GM21515 (cell line): ENCODE data around the gene ATRNL1.

Experiments
- ATAC-seq: cut with Tn5 transposase; IDR thresholded peaks from one replicate; pipeline ENCODE4 v1.9.1; 2021; ENCODE audit not compliant: unreplicated experiment

The ATRNL1 gene

DNA sequence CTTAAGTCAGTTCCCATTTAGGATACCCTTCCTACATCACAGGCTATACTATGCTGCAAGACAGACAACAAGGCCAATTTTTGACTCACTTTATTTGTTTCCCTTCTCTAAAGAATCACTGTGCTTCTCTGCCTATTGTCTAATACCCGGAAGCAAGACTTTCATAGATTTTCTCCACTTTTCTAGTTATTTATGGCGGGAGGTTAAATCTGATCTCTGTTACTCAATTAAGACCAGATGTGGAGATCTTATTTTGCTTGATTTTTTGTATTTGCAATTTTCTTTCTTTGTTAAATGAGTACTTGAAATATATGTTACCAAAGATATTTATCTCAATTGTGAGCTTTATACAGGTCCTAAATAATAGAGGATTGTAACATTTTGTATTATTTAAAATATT is 511.5 kb downstream of the ATRNL1 start:
- no peak for ATAC-seq

DNA sequence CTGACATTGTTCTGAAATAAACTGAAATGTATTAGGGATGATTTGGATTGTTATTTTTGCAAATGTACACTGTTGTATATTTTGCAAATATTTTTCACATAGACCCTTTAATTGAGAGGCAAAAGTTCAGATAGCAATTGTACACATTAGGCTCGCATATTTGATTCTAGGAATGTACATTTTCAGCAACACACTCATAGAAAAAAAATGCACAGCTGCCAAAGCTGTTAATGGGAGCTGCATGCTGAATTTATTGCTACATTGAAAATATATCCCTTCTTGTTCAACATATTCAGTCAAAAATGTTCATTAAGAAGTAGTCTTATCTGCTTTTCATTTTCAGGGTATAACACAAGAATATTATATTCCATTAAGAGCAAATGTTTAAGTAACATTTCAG is 512.9 kb downstream of the ATRNL1 start:
- no peak for ATAC-seq

DNA sequence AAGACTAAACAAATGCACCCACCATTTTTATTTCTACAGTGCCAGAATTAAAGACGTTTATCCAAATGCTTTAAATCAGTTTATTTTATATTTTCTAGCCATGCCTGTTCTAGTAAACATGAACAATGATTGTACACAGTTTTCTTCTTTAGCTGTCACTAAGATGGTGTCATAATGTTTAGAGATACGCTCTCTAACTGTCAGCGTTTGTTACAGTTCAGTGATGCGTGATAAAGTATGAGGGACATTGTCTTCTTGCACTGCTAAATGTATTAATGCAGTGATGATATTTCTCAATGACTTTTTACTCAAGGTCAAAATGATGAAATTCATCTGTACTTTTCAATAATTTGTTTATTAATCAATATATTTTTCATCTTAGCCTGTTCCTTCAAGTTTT is 513.6 kb downstream of the ATRNL1 start:
- no peak for ATAC-seq

DNA sequence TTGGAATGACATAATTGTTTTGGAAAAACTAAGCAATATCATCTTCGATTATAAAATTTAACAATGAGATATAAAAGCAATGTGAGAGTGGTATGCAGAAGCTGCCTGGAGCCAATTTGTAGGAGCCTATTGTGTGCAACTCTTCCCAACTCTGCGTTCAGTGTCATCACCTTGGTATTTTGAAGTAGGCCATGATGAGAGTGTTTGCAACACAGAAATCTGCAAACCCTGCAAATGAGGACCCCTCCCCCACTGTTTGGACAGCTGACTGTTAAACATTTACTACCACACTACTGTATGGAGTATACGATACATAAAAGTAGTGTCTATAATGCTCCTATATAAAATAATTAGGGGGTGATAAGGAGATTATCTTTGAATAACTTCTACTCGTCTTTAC is 531.3 kb downstream of the ATRNL1 start:
- ATAC-seq, result no peak

DNA sequence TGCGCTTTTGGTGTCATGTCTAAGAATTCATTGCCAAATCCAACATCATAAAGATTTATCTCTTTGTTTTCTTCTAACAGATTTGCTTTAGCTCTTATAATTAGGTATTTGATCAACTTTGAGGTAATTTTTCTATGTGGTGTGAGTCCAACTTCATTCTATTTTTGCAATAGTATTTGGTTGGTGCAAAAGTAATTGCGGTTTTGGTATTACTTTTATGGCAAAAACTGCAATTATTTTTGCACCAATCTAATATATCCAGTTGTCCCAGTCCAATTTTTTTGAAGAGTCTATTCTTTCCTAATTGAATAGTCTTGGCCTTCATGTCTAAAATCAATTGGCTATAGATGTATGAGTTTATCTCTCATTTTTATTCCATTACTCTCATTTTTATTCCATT is 535.5 kb downstream of the ATRNL1 start:
- ATAC-seq, result no peak

DNA sequence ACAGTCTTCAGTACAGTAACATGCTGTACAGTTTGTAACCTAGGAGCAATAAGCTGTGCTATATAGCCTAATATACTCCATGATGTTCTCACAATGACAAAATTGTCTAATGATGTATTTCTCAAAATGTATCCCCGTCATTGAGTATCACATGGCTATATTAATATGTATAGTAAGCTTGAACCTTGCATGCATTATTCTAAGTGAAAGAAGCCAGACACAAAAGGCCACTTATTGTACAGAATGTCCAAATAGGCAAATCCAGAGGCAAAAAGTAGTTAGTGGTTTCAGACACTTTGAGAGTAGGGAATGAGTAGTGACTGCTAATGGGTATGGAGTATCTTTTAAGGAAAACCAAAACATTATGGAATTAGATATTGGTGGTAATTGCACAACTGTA is 545.1 kb downstream of the ATRNL1 start:
- no peak for ATAC-seq

DNA sequence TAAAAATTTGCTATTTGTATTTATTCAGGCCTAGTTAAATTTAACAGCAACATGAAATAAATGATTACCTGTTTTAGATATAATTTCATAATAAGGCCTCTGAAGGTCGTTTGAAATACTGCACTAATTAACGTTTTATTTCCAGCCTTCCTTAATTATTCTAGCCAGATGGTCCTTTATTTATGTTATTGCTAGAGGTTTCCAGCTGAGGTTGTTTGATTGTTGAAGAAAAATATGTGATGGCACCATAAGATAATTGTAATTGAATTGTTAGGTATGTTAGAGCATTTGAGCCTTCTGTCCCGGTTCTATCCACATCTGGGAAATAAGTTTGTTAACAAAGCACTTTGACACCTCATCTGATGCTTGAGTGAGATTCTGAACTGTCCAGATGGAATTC is 556.1 kb downstream of the ATRNL1 start:
- no peak for ATAC-seq

DNA sequence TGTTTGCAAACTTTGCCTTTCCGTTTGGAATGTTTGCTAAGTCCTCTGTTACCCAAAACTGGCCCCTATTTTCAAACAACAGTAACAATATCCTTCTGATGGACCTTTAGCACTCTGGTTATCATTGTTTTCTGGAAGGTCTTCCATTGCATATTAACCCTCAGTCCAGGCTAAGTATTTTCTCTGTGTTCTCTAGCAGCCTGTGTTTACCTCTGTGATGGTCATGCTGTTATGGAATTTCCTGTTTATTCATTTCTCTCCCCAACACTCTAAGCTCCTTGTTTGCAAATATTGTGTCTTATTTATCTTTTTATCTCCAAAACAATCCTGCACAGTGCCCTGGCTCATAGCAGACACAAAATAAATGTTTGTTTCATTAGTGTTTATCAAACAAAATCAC is 560.3 kb downstream of the ATRNL1 start:
- ATAC-seq, result no peak

DNA sequence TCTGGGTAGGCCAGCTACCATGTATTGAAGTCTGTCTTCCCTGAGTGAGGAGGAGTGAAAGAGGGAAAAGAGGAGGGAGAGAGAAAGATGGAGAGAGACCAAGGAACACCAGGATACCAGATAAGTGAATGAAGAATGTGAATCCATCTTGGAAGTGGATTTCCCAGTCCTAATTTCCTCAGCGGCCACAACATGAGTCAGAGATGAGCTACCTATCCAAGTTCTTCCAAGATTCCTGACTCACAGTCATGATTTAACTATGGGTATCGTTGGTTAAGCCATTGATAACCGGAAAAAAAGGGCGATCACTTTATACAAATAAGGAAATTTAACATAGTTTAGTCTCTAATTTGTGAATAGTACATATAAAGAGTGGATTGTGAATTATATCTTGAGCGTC is 561.8 kb downstream of the ATRNL1 start:
- no peak for ATAC-seq

DNA sequence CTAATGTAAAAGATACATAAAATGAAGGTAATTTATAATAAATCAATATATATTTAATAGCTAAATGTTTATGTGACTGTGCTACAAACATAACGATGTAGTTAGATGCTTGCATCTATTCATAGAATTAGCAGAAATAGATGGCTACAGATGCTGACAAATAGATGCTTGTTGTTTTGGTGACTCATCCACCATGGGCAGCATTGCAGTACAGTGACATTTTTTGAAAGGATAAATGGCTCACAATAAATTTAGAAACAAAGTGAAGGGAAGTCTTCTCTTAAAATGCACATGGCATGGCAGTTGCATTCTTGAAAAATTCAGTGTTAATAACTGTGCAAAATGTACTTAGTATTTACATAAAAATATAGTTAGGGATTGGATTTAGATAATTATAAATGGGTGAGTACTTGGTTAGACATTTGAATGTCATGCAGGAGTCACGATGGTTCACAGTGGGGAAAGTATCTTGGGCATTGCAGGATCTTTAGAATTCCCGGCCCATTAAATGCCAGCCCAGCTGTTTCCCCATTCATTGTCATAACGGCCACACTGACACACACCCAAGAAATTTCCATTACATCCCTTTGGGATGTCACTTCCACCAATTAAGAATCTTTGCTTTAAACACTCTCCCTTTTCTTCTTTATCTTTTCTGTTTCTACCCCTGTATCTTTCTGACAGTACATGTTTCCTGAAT is 564.1 kb downstream of the ATRNL1 start:
- no peak for ATAC-seq

DNA sequence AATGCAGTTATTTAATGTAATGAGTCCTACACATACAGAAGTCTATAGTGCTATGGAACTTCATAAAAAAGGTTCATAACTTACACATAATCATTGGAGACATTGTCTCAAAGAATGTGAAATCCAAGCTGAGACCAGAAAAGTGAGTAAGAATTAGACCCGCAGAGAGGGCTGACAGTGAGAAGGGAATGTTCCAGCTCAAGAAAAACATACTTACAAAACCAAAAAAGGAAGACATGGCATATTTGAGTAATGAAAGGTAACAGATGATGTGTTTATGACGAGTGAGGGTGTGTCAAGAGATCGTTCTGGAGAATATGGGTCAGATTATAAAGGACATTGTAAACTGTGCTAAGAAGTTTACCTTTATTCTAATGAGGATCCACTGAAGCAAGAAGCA is 566.5 kb downstream of the ATRNL1 start:
- no peak for ATAC-seq

DNA sequence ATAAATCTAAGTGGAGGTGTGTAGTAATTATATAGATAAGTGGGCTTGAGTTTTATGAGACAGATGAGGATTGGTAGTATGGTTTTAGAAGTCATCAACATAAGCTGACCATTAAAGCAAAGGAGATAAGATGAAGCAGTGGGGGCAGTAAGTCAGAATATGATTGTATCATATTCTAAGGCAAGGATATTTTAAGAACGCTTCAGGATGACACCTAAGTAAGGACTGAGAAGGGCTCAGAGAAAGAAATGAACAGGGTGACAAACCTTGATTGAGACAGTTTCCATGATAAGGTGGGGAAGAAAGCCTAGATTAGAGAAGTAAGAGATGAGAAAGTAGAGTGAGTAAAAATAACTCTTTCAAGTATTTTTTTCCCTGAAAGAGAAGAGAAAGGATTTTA is 567.2 kb downstream of the ATRNL1 start:
- ATAC-seq, result no peak

DNA sequence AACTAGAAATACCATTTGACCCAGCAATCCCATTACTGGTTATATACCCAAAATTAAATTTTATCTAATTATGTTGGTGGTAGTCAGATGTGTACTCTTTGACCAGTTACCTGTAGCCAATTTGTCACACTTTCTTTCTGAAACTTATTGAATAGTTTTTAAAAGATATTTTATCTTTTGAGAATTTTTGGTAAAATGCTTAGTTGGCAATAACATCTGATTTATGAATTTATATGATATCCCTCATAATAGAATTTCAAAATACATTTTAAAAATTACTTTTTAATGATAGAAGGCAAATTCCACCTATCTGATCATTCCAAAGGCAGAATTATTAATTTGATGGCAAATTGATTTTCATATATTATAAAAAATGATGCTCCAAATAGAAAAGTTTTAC is 569.3 kb downstream of the ATRNL1 start:
- ATAC-seq, result no peak

DNA sequence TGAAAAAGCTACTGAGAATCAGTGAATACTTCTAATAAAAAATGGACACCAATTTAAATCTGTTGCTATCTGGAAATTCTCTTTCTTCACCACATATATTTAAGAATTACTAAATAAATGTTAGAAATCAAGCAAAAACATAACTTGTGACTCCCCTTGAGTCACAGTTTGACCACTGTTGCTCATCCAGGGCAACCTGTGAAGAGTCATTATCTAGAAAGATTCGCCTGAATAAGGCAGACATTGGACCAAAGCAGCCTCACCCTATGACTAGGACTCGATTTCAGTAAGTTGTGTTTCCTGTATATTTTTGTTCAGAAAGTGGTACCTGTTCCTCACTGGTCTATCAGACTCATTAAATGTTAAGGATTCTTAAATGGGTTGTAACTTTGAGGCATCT is 572.4 kb downstream of the ATRNL1 start:
- ATAC-seq, result no peak

DNA sequence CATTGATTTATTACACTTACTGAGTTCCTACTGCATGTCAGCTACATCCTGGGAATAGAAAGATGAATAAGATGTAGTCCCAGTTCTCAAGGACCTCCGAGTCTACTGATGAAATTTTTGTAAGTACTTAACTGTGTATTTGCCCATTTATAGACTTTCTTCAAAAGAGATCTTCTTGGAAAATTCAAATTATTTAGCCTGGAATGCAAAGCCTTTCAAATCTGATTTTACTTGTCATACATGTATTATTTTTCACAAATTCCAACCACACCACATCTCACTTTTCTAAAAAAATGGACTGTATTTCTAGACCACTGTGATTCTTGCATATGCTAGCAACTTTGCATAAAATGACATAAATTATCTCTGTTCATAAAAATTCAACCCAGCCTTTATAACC is 581.3 kb downstream of the ATRNL1 start:
- no peak for ATAC-seq

DNA sequence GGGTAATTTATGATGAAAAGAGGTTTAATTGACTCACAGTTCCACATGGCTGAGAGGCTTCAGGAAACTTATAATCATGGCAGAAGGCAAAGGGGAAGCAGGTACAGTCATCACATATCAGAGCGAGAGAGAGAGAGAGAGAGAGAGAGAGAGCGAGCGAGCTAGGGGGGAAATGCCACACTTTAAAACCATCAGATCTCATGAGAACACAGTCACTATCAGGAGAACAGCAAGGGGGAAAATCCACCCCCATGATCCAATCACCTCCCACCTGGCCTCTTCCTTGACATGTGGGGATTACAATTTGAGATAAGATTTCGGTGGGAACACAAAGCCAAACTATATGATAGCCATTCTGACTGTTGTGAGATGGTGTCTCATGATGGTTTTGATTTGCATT is 603.6 kb downstream of the ATRNL1 start:
- no peak for ATAC-seq

DNA sequence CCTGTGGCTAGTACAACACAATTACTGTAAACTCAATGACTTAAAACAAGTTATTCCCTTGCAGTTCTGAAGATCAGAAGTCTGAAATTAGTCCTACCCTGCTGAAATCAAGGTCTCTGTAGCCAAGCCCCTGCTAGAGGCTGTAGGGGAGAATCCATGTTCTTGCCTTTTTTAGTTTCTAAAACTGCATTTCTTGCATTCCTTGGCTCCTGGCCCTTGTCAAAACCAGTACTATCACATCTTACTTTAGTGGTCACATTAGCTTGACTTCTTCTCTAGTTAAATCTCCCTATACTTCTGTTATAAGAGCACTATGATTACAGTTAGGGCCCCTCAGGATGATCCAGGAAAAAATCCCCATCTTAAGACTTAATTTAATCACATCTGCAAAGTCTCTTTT is 612.9 kb downstream of the ATRNL1 start:
- ATAC-seq, result no peak

DNA sequence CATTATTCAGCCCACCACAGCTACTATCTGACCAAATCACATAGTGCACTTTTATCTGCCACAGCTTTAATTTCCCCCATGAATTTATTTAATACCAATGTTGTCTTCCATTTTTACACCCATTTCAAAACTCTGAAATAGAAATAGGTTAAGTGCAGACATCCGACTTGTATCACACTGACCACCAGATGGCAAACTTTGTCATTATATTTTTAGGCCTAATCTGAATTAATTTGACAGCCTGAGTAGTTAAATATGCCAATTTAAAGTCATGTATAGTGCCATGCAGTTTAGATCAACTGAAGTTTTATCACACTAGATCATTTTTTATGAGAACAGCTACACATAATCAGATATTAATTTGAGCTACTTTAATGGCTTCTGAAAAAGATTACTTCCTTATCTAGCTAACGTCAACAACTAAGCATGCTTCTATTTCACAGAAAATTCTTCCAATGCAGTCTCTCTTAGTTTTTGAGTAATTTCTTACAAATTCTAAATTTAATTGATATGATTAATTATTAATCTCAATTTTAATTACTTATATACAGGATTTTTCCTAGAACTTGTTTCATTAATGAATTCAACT is 613.4 kb downstream of the ATRNL1 start:
- ATAC-seq, result no peak

DNA sequence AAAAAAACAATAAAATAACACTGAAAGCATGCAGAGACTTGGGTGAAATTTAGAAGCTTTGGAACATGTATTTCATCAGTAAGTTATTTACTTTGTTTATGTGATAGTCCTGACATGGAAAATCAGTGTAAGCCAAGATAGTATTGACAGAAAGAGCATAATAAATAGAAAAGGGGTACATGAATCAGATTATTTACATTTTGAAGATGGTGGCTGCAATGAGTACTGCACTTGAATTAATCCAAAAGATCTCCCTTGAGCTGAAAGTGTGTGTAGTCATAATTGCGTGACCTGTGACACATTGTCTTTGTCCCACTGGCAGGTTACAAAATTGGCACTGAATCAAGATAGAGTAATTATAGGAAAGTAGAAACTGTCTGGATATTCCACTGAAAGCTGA is 617.0 kb downstream of the ATRNL1 start:
- no peak for ATAC-seq

DNA sequence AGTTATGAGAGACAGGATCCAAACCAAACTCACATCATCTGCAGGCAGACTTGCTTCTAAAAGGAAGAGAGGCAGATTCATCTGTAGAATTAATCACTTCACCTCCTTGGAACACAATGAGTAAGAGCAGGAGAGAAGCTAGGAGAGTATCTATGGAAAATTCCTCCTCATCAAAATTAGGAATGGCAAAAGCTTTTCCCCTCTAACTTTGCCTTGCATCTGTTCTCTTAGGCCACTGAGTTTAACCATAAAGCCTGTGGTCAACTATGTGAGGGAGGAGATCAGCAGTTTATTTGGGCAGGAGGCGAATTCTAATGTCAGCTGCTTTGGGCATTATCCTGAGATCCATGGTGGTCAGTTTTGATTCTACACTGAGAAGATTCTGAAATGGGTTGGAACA is 618.1 kb downstream of the ATRNL1 start:
- no peak for ATAC-seq

DNA sequence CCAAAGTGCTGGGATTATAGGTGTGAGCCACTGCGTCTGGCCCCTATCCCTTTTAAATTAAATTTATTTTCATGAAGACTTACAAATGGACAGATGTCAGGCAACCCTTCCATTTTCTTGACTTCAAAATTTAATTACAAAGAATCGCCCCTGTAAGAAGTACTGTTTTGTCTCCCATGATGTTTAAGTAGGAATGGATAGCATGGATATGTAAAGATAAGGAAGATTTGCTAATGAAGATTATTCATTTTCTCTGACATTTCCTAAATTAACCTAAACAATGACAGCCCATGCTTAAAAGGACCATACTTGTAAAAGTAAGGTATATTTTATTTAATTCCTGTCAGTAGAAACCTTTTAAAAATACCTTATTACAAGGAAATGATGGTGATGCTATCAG is 627.0 kb downstream of the ATRNL1 start:
- ATAC-seq, result no peak

DNA sequence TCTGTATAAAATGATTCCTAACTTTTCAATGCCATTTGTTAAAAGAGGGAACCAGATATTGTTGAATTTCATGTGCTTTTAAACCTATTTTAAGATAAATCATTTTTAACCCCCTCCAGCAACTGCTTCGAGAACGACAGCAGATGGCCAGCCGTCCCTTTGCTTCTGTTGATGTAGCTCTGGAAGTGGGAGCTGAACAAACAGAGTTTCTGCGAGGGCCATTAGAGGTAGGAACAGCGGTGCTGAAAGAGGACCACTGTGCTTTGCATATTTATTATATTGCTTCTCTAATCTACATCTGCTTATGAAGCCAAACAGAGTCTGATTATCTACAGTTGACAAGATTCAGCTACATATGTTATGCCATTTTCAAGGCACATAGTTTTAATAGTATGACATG is 634.0 kb downstream of the ATRNL1 start:
- ATAC-seq, result no peak

DNA sequence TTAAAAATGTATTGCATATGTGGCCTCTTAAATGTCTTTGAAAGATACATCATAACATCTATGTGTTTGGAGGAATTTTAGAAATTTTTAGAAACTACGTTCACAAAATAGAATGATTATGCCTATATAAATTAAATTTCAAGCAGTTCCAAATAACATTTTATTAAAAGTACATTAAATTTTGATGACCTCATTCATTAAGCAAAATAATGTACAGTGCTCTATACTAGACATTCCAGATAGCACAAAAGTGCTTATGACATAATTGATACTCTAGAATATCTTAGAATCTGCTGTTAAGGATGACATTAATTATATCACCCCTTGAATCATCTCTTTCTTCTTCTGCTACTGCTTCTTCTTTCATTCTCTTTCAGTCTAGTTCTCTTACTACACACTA is 650.9 kb downstream of the ATRNL1 start:
- ATAC-seq, result no peak
